Measurements from ENCODE around the gene RIPK4.

DNA sequence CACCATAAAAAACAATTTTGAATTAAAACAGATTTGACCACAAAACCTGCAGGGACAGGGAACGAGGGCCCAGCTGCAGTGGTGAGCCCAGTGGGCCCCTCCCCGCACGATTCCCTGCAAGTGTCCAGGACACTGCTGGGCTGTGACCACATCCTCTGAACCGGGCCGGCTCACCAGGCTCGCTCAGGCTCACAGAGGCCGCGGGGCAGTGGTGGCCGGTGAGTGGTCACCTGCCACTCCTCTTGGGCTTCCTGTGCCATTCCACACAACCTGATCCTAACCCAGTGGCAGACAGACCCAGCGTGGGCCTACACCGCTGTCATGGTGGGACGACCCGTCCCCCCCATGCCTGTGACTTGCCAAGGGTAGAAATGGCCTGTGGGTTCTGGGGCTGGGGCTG lies 36.5 kb upstream of the RIPK4 start:
- TF ChIP-seq, protein P1, sequence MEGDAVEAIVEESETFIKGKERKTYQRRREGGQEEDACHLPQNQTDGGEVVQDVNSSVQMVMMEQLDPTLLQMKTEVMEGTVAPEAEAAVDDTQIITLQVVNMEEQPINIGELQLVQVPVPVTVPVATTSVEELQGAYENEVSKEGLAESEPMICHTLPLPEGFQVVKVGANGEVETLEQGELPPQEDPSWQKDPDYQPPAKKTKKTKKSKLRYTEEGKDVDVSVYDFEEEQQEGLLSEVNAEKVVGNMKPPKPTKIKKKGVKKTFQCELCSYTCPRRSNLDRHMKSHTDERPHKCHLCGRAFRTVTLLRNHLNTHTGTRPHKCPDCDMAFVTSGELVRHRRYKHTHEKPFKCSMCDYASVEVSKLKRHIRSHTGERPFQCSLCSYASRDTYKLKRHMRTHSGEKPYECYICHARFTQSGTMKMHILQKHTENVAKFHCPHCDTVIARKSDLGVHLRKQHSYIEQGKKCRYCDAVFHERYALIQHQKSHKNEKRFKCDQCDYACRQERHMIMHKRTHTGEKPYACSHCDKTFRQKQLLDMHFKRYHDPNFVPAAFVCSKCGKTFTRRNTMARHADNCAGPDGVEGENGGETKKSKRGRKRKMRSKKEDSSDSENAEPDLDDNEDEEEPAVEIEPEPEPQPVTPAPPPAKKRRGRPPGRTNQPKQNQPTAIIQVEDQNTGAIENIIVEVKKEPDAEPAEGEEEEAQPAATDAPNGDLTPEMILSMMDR (IDR thresholded peaks at IDR 0.05; ENCODE audit: insufficient read depth, low read depth, low read length): no peak
- TF ChIP-seq EZH2 (IDR thresholded peaks at IDR 0.05; ENCODE audit: insufficient read depth, low read length): no peak
